Stimulated activated naive B cell treated with anti-CD40 and anti-IgM and Interleukin-4, amounts not matched to agents 10 μg/mL and 1 μg/mL and 100 μg/mL, for 72 hours (primary cell): ENCODE measurements around the gene PTPRE.

Experiments
- ATAC-seq, 2 donors: fragments of 150-1000 bp; cut with Tn5 transposase; replicated peaks; 2 replicates each; pipeline ENCODE4 v1.10.0; 2021; ENCODE audit warnings: moderate library complexity in 1 of 2
- DNase-seq: peaks from one replicate; pipeline ENCODE4 v3.0.0; 2021
- H3K27ac Mint-ChIP-seq: one replicate; pipeline ENCODE4 v1.8.0; 2022; ENCODE audit warnings: mild to moderate bottlenecking, mixed read lengths
- H3K27me3 Mint-ChIP-seq, 2 donors: one replicate each; pipeline ENCODE4 v1.8.0; 2022; ENCODE audit warnings: mixed read lengths in 2 of 2
- H3K36me3 Mint-ChIP-seq, 2 donors: one replicate each; pipeline ENCODE4 v1.8.0; 2022; ENCODE audit warnings: mixed read lengths in 2 of 2, mild to moderate bottlenecking in 1 of 2
- H3K4me1 Mint-ChIP-seq, 2 donors: one replicate each; pipeline ENCODE4 v1.8.0; 2022; ENCODE audit warnings: mixed read lengths in 2 of 2, mild to moderate bottlenecking in 1 of 2
- H3K4me3 Mint-ChIP-seq, 2 donors: one replicate each; pipeline ENCODE4 v1.8.0; 2022; ENCODE audit warnings: mild to moderate bottlenecking in 2 of 2, mixed read lengths in 2 of 2, moderate library complexity in 1 of 2
- H3K9me3 Mint-ChIP-seq, 2 donors: one replicate each; pipeline ENCODE4 v1.8.0; 2022; ENCODE audit warnings: mixed read lengths in 2 of 2, mild to moderate bottlenecking in 1 of 2

Gene PTPRE

DNA sequence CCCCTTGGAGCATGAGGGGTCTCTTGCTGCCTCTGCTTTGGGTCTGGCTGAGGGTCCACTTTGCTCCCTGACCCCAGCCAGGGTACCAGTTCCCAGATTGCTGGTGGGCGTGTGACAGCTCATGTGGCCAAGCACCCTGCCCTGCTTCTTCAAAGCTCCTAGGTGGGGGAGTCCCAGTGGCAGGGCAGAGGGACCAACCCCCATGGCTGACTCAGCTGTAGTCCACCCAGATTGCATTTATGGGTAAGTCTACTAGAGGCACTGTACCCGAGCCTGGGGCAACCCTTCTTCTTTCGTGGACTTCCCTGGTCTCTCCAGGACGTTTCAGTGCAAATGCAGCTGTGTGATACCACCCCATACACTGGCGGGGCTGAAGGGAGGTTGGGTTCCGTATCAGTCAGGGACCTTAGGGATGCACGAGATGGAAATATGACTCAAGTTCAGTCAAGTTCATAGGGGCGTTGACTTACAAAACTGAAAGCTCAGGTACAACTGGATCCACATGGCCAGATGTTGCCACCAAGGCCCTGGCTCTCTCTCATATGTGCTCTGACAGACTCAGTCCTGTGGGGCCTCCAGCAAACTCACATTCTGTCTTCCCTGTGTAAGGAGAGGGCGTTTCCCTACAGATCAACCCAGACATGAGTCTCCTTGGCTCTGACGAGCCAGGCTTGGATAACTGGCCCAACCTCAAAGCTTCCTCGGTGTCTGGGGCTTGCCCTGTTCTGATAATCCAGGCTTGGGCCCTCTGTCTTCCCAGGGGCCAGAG lies 13.6 kb downstream of the PTPRE start:
- Mint-ChIP-seq H3K4me3 (no peak overlapping the region), H3K27me3 (no peaks in the 10 kb centered on the region), H3K27ac (no peak overlapping the region), H3K36me3 (peaks cover 0 to 4% of the 10 kb centered on the region in 2 donors), H3K4me1 (peaks cover 14 to 17% of the 10 kb centered on the region in 2 donors), H3K9me3 (peaks cover 9% of the 10 kb centered on the region in 2 donors)
- DNase-seq (no peak), ATAC-seq (peak in 1 of 2 donors; percentile 70)

DNA sequence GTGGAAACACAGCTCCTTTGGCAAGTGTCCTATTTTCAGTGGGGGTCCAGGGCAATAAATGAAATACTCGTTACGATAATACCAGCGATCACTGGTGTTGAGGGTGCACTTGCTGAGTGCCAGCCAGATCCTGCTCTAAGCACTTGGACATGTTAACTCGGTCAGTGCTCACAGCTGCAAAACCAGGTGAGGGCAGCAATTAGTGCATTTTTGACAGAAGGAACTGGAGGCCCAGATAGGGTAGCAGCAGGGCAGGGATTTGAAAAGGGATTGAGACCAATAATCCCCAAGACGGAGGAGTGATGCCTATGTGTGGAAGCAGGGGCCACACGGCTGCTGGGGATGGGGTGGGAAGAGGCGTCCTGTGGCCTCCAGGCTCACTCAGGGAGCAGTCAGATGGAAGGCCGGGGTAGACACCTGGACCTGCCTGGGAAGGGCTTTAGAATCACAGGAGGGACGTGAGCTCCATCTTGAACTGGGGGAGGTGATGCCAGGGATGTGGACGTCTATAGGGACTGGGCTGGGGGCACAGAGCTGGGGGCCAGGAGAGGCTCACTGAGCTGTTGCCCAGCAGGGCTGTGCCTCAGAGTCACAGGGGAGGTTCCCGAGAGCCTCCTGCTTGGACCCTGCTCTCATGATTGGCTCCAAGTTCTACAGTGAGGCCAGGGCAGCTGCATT lies 14.3 kb downstream of the PTPRE start:
- peaks cover 7 to 8% of the 10 kb centered on the region in 2 donors for H3K9me3 Mint-ChIP-seq
- peaks cover 14 to 17% of the 10 kb centered on the region in 2 donors for H3K4me1 Mint-ChIP-seq
- no peak overlapping the region for H3K27ac Mint-ChIP-seq
- peaks cover 0 to under 1% of the 10 kb centered on the region in 2 donors for H3K27me3 Mint-ChIP-seq
- H3K36me3 Mint-ChIP-seq, result peaks cover 0 to 4% of the 10 kb centered on the region in 2 donors
- no peak for DNase-seq
- no peak for ATAC-seq
- H3K4me3 Mint-ChIP-seq, result no peak overlapping the region

DNA sequence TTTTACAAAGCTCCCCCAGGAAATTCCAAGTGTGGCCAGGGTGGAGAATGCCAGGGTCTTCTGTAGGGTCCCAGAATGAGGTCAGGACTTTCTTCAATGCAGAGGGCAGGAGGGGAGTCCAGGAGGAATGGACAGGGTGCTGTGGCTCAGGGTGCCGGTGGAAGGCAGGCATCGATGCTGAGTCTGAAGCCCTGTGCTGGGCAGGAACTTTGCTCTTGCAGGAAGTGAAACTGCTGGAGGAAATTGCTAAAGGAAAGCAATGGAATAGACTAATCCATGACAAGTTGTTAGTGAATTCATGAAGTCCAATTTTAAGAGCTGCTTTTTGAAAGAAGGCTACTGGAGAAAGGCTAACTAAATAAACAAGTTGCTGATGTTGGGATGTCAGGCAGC lies 14.8 kb downstream of the PTPRE start:
- Mint-ChIP-seq H3K27me3 (peaks cover 0 to 5% of the 10 kb centered on the region in 2 donors), H3K4me3 (no peak overlapping the region), H3K36me3 (peaks cover 0 to 3% of the 10 kb centered on the region in 2 donors), H3K4me1 (peaks cover 17 to 21% of the 10 kb centered on the region in 2 donors), H3K27ac (no peak overlapping the region), H3K9me3 (peaks cover 4% of the 10 kb centered on the region in 2 donors)
- no peak for ATAC-seq
- DNase-seq, result no peak

DNA sequence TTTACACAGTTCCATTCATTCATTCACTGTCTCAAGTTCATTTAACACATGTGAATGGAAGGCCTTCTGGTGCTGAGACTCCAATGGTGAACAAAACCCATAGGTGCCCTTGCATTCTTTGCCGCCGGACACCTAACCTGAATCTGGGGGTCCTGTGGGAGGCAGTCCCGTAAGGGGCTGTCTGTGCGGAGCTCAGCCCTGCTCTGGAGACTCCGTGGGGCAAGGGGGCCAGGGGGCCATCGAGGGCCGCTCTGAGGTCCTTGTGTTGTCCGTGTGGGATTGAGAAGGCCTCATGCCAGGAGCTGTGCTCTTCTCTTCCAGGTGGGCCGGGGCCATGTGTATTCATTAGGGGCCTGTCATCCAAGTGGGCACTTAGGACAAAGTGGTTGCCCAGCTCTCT lies 15.3 kb downstream of the PTPRE start:
- H3K27me3 Mint-ChIP-seq, result peaks cover 0 to 5% of the 10 kb centered on the region in 2 donors
- ATAC-seq, result no peak
- H3K27ac Mint-ChIP-seq, result no peak overlapping the region
- H3K4me3 Mint-ChIP-seq, result no peak overlapping the region
- no peaks in the 10 kb centered on the region for H3K36me3 Mint-ChIP-seq
- H3K4me1 Mint-ChIP-seq, result peaks cover 17 to 21% of the 10 kb centered on the region in 2 donors
- no peaks in the 10 kb centered on the region for H3K9me3 Mint-ChIP-seq
- no peak for DNase-seq

GRCh38 chr10:127922675-127923366 lies 15.9 kb downstream of the PTPRE start:
- Mint-ChIP-seq H3K4me1 (peaks cover 17 to 21% of the 10 kb centered on the region in 2 donors), H3K36me3 (no peaks in the 10 kb centered on the region), H3K27ac (no peak overlapping the region), H3K27me3 (peaks cover 0 to 5% of the 10 kb centered on the region in 2 donors), H3K9me3 (no peaks in the 10 kb centered on the region), H3K4me3 (no peak overlapping the region)
- DNase-seq (no peak), ATAC-seq (no peak)

- peaks cover 17 to 21% of the 10 kb centered on the region in 2 donors for H3K4me1 Mint-ChIP-seq
- H3K9me3 Mint-ChIP-seq, result no peaks in the 10 kb centered on the region
- H3K4me3 Mint-ChIP-seq, result no peak overlapping the region
- no peaks in the 10 kb centered on the region for H3K36me3 Mint-ChIP-seq
- no peak overlapping the region for H3K27ac Mint-ChIP-seq
- DNase-seq (no peak), ATAC-seq (no peak)
- H3K27me3 Mint-ChIP-seq, result peaks cover 0 to 5% of the 10 kb centered on the region in 2 donors
These were observed 16.7 kb downstream of the PTPRE start for GRCh38 chr10:127923646-127924045.

- H3K27me3 Mint-ChIP-seq, result peaks cover 0 to 5% of the 10 kb centered on the region in 2 donors
- peaks cover 4 to 6% of the 10 kb centered on the region in 2 donors for H3K4me1 Mint-ChIP-seq
- no peaks in the 10 kb centered on the region for H3K36me3 Mint-ChIP-seq
- H3K9me3 Mint-ChIP-seq, result no peaks in the 10 kb centered on the region
- H3K27ac Mint-ChIP-seq, result no peak overlapping the region
- ATAC-seq, result no peak
- H3K4me3 Mint-ChIP-seq, result no peak overlapping the region
- no peak for DNase-seq
These were observed 18.7 kb downstream of the PTPRE start for GRCh38 chr10:127925471-127926207.

GRCh38 chr10:127926455-127926854 lies 19.6 kb downstream of the PTPRE start:
- H3K27me3 Mint-ChIP-seq, result peaks cover 0 to 5% of the 10 kb centered on the region in 2 donors
- ATAC-seq, result no peak
- no peaks in the 10 kb centered on the region for H3K9me3 Mint-ChIP-seq
- no peak overlapping the region for H3K27ac Mint-ChIP-seq
- no peak overlapping the region for H3K4me3 Mint-ChIP-seq
- H3K4me1 Mint-ChIP-seq, result peaks cover 3 to 5% of the 10 kb centered on the region in 2 donors
- no peaks in the 10 kb centered on the region for H3K36me3 Mint-ChIP-seq
- no peak for DNase-seq

DNA sequence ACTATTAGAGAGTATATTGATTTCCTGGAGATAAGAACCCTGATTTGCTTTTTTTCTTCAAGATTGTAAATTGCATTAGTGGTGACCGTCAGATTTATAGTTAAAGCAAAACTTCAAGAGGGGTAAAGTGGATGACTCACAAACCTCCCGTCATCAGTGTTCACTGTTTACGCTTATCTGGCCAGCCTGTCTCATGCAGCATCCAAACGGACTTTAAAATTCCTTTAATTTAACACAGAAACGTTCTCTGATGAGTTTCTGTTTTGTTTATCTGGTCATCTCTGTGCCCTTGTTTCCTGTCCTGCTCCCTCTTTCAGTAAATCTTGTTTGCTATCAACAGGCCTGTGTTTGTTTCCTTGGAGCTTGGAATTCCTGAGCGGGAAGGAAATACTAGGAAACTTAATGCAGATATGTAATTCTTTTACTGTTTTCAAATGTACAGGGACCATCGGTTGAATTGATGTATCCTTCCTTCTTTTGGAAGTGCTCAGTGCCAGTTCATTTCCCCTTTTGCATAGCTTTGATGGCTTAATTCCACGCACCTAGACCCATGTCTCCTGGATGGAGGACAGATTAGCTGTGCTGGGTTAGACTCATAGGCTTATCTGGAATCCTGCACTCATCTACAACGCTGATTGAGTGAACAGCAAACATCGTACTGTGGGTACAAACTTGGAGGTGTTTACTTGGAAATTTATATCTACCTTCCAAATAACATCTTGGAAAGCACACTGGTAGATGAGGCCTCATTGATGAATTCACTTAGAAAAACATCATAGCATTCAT lies 21.3 kb downstream of the PTPRE start:
- Mint-ChIP-seq H3K36me3 (no peaks in the 10 kb centered on the region), H3K9me3 (peaks cover 0 to 3% of the 10 kb centered on the region in 2 donors), H3K4me3 (no peak overlapping the region), H3K27ac (no peak overlapping the region), H3K27me3 (peaks cover 4 to 5% of the 10 kb centered on the region in 2 donors), H3K4me1 (peaks cover 3 to 5% of the 10 kb centered on the region in 2 donors)
- ATAC-seq (no peak), DNase-seq (no peak)

DNA sequence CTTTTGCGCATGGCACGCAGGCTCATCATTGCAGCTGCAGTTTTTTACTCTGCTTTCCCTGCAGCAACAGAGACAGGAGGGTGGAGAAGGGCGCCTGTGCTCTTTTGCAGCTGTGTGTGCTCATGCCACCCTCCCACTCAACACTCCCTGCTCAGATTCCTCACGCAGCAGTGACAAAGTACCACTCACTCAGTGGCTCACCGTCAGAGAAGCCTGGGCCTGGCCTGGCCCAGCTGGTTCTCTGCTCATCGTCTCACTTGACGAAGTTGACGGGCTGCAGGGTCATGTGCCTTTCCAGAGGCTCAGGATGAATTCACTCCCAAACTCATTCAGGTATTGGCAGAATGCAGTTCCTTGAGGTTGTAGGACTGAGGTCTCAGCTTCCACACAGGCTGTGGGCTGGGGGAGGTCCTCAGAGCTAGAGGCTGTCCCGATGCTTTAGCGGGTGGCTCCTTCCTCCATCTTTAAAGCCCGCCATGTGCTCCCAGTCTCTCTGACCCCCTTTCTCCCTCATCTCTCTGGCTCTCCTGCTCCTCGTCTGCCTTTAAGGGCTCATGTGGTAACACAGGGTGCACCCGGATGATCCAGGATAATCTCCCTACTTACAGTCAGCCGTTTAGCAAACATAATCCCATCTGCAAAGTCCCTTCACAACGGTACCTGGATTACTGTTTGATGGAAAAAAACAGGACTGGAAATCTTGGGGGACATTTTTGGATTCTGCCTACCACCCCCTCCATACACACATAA lies 25.8 kb downstream of the PTPRE start:
- no peak overlapping the region for H3K4me3 Mint-ChIP-seq
- peaks cover 12 to 14% of the 10 kb centered on the region in 2 donors for H3K27me3 Mint-ChIP-seq
- H3K9me3 Mint-ChIP-seq, result peaks cover 0 to 3% of the 10 kb centered on the region in 2 donors
- H3K4me1 Mint-ChIP-seq, result no peaks in the 10 kb centered on the region
- no peaks in the 10 kb centered on the region for H3K36me3 Mint-ChIP-seq
- no peak overlapping the region for H3K27ac Mint-ChIP-seq
- ATAC-seq (no peak), DNase-seq (no peak)

DNA sequence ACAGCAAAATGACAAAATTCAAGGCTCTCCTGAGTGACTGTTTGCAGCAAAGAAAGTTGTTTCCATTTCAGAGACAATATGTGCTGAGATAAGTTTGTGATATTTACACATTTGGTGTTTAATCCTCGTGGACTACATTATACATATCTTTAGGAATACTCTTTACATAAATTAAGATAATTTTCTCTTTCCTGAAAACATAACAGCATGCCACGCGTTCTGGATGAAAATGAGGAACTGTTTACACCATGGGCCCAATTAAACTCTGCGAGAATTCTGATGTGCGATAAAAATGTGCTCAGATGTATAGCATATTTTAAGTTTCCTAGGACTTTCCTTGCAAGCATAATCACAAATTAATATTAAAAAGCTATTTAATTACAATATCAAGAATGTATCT lies 26.4 kb downstream of the PTPRE start:
- peaks cover 15 to 18% of the 10 kb centered on the region in 2 donors for H3K27me3 Mint-ChIP-seq
- H3K4me3 Mint-ChIP-seq, result no peak overlapping the region
- H3K27ac Mint-ChIP-seq, result no peak overlapping the region
- DNase-seq, result no peak
- no peaks in the 10 kb centered on the region for H3K4me1 Mint-ChIP-seq
- H3K9me3 Mint-ChIP-seq, result peaks cover 0 to 3% of the 10 kb centered on the region in 2 donors
- ATAC-seq, result no peak
- no peaks in the 10 kb centered on the region for H3K36me3 Mint-ChIP-seq

GRCh38 chr10:127934383-127934782 lies 27.5 kb downstream of the PTPRE start:
- peaks cover 0 to 3% of the 10 kb centered on the region in 2 donors for H3K9me3 Mint-ChIP-seq
- H3K27ac Mint-ChIP-seq, result no peak overlapping the region
- DNase-seq, result no peak
- no peak overlapping the region for H3K4me3 Mint-ChIP-seq
- ATAC-seq, result no peak
- no peaks in the 10 kb centered on the region for H3K36me3 Mint-ChIP-seq
- H3K4me1 Mint-ChIP-seq, result no peaks in the 10 kb centered on the region
- peaks cover 17 to 20% of the 10 kb centered on the region in 2 donors for H3K27me3 Mint-ChIP-seq

DNA sequence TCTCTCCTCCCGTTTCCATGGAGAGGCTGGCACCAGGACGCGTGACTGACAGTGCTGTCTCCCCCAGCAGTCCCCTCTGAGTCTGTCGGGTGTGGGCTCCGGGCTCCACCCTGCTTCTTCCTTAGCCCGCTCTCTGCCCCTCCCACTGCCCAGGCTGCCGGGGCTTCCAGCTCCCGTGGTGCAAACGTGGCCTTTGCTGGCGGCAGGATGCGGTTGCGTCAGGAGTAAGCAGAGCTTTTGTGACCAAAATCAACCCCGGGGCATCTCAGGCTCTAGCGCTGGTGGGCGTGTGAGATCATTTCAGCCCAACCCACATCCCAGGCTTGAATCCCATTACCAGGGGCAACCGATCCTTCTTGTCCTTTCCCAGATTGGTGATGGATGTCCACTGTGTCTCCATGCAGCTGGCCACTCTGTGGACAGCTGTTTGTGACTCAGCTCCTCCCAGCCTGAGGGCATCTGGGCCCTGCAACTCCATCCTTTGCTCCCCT lies 28.2 kb downstream of the PTPRE start:
- no peaks in the 10 kb centered on the region for H3K36me3 Mint-ChIP-seq
- H3K9me3 Mint-ChIP-seq, result peaks cover 0 to 3% of the 10 kb centered on the region in 2 donors
- H3K27ac Mint-ChIP-seq, result peak overlapping the region; percentile 66
- H3K4me1 Mint-ChIP-seq, result no peaks in the 10 kb centered on the region
- ATAC-seq (no peak), DNase-seq (no peak)
- peaks cover 24 to 28% of the 10 kb centered on the region in 2 donors for H3K27me3 Mint-ChIP-seq
- no peak overlapping the region for H3K4me3 Mint-ChIP-seq
